Right lobe of liver (tissue), 6 donors: ENCODE results near the gene SCUBE1. TPM values are rescaled to one million over a fixed set of nuclear protein-coding genes. Genes with fewer than 3 reads are reported as not detected.

Source experiments
- ATAC-seq, 4 donors: fragments of 200-7000 bp; cut with Tn5 transposase; one replicate each; pipeline ENCODE4 v1.9.1; 2020; ENCODE audit warnings: mild to moderate bottlenecking in 4 of 4, moderate library complexity in 4 of 4
- DNase-seq, 3 donors: peaks; one replicate each; pipeline ENCODE4 v3.0.0-alpha.2; 2020
- H3K27ac ChIP-seq, 3 donors: fragments of 200-600 bp; one replicate each; pipeline ENCODE4 v1.8.0; 2022
- H3K27me3 ChIP-seq, 2 donors: fragments of 200-600 bp; one replicate each; pipeline ENCODE4 v1.8.0; 2022
- H3K36me3 ChIP-seq, 4 donors: fragments of 200-600 bp; sonication (generic) in 1 of 4; one replicate each; pipeline versions ENCODE4 v1.5.1 to v1.8.0; 2017 to 2022; ENCODE audit warnings: control low read depth in 1 of 4
- H3K4me1 ChIP-seq, 4 donors: fragments of 200-600 bp; sonication (generic) in 1 of 4; one replicate each; pipeline versions ENCODE4 v1.5.1 to v1.8.0; 2017 to 2022; ENCODE audit warnings: control low read depth in 1 of 4
- H3K4me3 ChIP-seq, 3 donors: fragments of 200-600 bp; one replicate each; pipeline ENCODE4 v1.8.0; 2022
- H3K9me3 ChIP-seq, 4 donors: fragments of 200-600 bp; sonication (generic) in 1 of 4; one replicate each; pipeline versions ENCODE4 v1.5.1 to v1.8.0; 2017 to 2022; ENCODE audit warnings: control low read depth in 1 of 4
- POLR2A ChIP-seq: fragments of 450-650 bp; IDR thresholded peaks from one replicate; pipeline ENCODE4 v1.6.1; 2017; ENCODE audit warnings: antibody characterized with exemption, mild to moderate bottlenecking
- WGBS: methylation state at CpG from one replicate; pipeline ENCODE4 v1.1.6; 2018; ENCODE audit warnings: low coverage, low lambda C conversion rate; ENCODE audit not compliant: insufficient coverage; ENCODE audit errors: missing lambda C conversion rate; 5-methylcytosine and 5-hydroxymethylcytosine counted together
- intact Hi-C, 2 donors: fragments of 100-400 bp; cut with DNase I; formaldehyde crosslinking; loops; one replicate each; pipeline versions ENCODE4 v1.11.2 to v1.14.1; 2022
- total RNA-seq, 6 experiments: library from RNA; depleted of rRNA in 2 of 6; stranded (reverse); fragments of >200 nt in 2 of 6; fragmentation: NEBNext Ultra II Directional in 3 of 6; extraction: Animal tissue kit (Norgen Biotek cat#: 25700) in 3 of 6; gene quantifications; one replicate each; pipeline versions ENCODE4 v1.1.0 to v1.2.4, GENCODE V29; 2016 to 2023
- TF ChIP-seq, protein P1 (sequence below), 4 donors: fragments of 200-600 bp in 3 of 4; fragments of 450-650 bp in 1 of 4; IDR thresholded peaks; one replicate each; pipeline versions ENCODE4 v1.5.1 to v1.8.0; 2016 to 2022; ENCODE audit warnings: antibody characterized with exemption in 4 of 4, mild to moderate bottlenecking in 2 of 4
- donor health status: DM: no; HTN: yes; CAD: no.
- donor health status: DM: no; HTN: no; CAD: no.
- donor health status: DM: no; HTN: no; CAD: no.
- donor health status: DM: no; HTN: yes; CAD: no.
- donor health status: DM: no; HTN: yes; CAD: no.

Gene SCUBE1
- total RNA-seq, 6 experiments from 2014 or later, result 0.73 to 11.7 (median 2.7) TPM

DNA sequence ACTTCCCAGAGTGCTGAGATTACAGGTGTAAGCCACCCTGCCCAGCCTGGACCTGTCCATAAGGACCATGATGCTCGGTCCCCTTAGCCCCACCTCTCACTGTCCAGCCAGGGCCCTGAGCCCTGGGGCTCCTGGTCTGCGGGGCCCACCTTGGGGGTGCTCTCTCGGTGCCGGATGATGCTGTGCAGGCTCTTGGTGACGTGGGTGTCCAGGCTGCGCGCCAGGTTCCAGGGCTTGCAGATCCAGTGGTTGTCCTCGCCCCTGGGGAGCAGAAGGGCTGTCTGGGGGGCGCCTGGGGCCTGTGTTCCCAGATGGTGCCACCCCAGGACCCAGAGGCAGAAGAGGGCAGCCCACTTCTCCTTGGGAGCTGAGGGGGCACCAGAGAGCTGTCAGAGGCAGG lies 169.6 kb downstream of the SCUBE1 start:
- Histone ChIP-seq H3K36me3 (peaks cover 0 to 54% (median 9%) of the 10 kb centered on the region in 4 donors), H3K27ac (no peak overlapping the region), H3K4me1 (no peaks in the 10 kb centered on the region), H3K4me3 (no peak overlapping the region), H3K9me3 (no peaks in the 10 kb centered on the region), H3K27me3 (no peaks in the 10 kb centered on the region)
- ATAC-seq (no peak), DNase-seq (no peak)
- TF ChIP-seq, protein P1, sequence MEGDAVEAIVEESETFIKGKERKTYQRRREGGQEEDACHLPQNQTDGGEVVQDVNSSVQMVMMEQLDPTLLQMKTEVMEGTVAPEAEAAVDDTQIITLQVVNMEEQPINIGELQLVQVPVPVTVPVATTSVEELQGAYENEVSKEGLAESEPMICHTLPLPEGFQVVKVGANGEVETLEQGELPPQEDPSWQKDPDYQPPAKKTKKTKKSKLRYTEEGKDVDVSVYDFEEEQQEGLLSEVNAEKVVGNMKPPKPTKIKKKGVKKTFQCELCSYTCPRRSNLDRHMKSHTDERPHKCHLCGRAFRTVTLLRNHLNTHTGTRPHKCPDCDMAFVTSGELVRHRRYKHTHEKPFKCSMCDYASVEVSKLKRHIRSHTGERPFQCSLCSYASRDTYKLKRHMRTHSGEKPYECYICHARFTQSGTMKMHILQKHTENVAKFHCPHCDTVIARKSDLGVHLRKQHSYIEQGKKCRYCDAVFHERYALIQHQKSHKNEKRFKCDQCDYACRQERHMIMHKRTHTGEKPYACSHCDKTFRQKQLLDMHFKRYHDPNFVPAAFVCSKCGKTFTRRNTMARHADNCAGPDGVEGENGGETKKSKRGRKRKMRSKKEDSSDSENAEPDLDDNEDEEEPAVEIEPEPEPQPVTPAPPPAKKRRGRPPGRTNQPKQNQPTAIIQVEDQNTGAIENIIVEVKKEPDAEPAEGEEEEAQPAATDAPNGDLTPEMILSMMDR (IDR thresholded peaks at IDR 0.05), result no peak
- intact Hi-C loops, result no loop called here
- WGBS, result 100% methylated on average over 4 of the region's 9 CpGs

DNA sequence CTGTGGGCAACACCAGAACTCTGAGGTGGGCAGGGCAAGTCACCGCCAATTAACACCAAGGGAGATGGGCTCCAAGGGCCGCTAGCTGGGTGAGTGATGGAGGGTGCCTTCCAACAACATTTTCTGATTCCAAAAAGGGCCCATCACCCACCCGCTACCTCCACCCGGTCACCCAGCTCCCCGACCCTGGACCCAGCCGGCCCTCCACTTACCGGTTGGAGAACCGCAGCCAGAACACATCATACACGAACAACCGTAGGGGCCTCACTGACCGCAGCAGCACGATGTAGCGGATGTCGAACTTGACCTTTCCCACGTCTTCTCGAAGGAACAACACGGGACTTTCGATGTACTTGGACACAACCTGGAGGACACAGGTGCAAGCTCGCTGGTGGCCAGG lies 171.0 kb downstream of the SCUBE1 start:
- no peaks in the 10 kb centered on the region for H3K9me3 ChIP-seq
- TF ChIP-seq, protein P1 (IDR thresholded peaks at IDR 0.05), result no peak
- no peak for TF ChIP-seq POLR2A
- DNase-seq, result no peak
- no peak overlapping the region for H3K4me3 ChIP-seq
- H3K27ac ChIP-seq, result no peak overlapping the region
- intact Hi-C loops, result no loop called here
- WGBS, result 100% methylated on average over 5 of the region's 19 CpGs
- peaks cover 0 to 50% (median 8%) of the 10 kb centered on the region in 4 donors for H3K36me3 ChIP-seq
- no peak for ATAC-seq
- H3K27me3 ChIP-seq, result no peaks in the 10 kb centered on the region
- no peaks in the 10 kb centered on the region for H3K4me1 ChIP-seq

DNA sequence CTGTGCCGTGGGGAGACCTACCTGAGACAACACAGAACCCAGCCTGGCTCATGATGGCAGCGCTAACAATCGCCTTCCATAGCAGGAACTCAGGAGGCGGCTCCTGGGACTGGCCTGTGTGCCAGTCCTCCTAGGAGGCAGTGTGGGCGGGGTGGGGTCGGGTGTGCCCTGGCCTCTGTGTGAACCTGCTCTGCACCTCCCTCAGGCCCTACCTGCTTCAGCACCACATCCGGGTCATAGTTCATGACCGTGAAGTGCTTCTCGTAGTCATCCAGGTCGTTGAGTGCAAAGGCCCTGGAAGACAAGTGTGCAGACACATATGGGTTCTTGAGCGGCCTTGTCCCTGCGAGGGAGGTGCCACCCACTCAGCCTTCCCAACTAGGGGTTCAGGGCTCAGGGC lies 171.6 kb downstream of the SCUBE1 start:
- ATAC-seq (no peak), DNase-seq (no peak)
- no peaks in the 10 kb centered on the region for H3K27me3 ChIP-seq
- no peaks in the 10 kb centered on the region for H3K9me3 ChIP-seq
- TF ChIP-seq, protein P1 (IDR thresholded peaks at IDR 0.05), result no peak
- peaks cover 0 to 50% (median 8%) of the 10 kb centered on the region in 4 donors for H3K36me3 ChIP-seq
- no CpG with 5 or more reads among the region's 12 CpGs for WGBS
- no peaks in the 10 kb centered on the region for H3K4me1 ChIP-seq
- no peak overlapping the region for H3K4me3 ChIP-seq
- intact Hi-C loops, result no loop called here
- no peak overlapping the region for H3K27ac ChIP-seq

DNA sequence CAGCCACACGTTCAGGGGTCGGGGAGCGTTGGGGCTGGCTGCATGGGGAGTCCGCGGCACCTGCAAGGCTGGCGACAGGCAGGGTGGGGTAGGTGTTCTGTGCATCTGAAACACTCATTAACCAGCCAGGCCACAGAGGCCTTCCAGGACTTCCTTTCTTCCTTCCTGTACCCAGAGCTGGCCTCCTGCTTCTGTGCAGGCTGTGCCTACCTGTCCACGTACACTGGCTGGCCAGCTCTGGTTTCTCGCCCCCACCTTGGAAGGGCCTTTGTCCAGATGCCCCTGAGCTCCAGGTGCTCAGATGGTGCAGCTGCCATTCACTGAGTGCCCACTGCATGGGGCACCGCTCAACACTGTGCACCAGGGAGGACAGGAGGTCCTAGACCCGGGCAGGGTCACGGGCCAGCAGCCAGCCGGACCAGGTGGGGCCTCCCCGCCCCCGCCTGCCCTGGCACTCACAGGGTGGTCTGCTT lies 172.1 kb downstream of the SCUBE1 start:
- no peak for DNase-seq
- Histone ChIP-seq H3K9me3 (no peaks in the 10 kb centered on the region), H3K4me3 (no peak overlapping the region), H3K27ac (no peak overlapping the region), H3K4me1 (no peaks in the 10 kb centered on the region), H3K36me3 (peaks cover 0 to 50% (median 8%) of the 10 kb centered on the region in 4 donors), H3K27me3 (no peaks in the 10 kb centered on the region)
- intact Hi-C loops, result no loop called here
- 40% methylated on average over 1 of the region's 14 CpGs for WGBS
- TF ChIP-seq, protein P1 (IDR thresholded peaks at IDR 0.05), result no peak
- no peak for TF ChIP-seq POLR2A
- ATAC-seq, result no peak

DNA sequence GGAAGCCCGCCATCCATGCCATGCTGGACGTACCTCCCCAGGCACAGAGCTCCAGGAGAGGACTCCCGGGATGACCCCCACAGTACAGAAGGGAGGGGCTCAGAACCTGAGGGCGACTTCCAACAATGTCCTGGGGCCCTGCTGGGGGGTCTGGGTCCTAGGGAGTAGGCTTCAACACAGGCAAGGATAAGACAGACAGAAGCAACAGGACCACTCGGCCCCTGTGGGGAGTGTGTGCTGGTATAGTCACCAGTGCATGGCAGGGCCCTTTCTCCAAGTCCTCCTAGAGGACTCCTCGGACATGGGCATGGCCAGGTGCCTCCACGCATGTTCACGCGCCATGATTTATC lies 173.1 kb downstream of the SCUBE1 start:
- no peak for DNase-seq
- intact Hi-C loops, result no loop called here
- no peaks in the 10 kb centered on the region for H3K27me3 ChIP-seq
- WGBS, result no CpG with 5 or more reads among the region's 9 CpGs
- H3K9me3 ChIP-seq, result no peaks in the 10 kb centered on the region
- H3K27ac ChIP-seq, result no peak overlapping the region
- no peak for ATAC-seq
- no peak overlapping the region for H3K4me3 ChIP-seq
- peaks cover 0 to 41% (median 6%) of the 10 kb centered on the region in 4 donors for H3K36me3 ChIP-seq
- TF ChIP-seq, protein P1 (IDR thresholded peaks at IDR 0.05), result no peak
- no peak for TF ChIP-seq POLR2A
- no peaks in the 10 kb centered on the region for H3K4me1 ChIP-seq
